VCaP (cell line): Measurements from ENCODE around the gene PCID2.

ENCODE experiments used
- H3K27ac ChIP-seq: fragments of 450-650 bp; 2 replicates; pipeline ENCODE4 v1.5.1; 2017
- TF ChIP-seq, protein P1 (sequence below): fragments of 450-650 bp; conservative IDR thresholded peaks from 2 replicates; pipeline ENCODE4 v1.5.1; 2017; ENCODE audit warnings: mild to moderate bottlenecking, moderate library complexity

The PCID2 gene

GRCh38 chr13:113160983-113161382, 47.5 kb downstream of the PCID2 start:
- H3K27ac ChIP-seq, result no peak overlapping the region

DNA sequence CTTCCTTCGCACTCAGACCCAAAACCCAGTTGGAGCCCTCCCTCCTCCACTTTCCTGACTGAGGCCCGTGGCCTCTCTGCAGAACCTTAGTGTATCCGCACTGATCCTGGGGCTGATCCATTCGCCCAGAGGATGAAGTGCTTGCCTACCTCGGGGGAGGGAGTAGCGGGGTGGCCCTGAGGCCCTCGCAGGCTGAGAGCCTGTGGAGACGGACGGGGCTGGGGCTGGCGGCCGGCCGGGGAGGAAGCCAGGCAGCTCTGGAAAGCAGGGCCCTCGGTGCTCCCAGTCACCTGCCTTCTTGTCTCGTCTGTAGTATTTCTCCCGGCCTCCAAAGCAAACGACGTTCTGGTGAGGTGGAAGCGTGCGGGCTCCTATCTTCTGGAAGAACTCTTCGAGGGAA, 48.8 kb downstream of the PCID2 start:
- TF ChIP-seq, protein P1, sequence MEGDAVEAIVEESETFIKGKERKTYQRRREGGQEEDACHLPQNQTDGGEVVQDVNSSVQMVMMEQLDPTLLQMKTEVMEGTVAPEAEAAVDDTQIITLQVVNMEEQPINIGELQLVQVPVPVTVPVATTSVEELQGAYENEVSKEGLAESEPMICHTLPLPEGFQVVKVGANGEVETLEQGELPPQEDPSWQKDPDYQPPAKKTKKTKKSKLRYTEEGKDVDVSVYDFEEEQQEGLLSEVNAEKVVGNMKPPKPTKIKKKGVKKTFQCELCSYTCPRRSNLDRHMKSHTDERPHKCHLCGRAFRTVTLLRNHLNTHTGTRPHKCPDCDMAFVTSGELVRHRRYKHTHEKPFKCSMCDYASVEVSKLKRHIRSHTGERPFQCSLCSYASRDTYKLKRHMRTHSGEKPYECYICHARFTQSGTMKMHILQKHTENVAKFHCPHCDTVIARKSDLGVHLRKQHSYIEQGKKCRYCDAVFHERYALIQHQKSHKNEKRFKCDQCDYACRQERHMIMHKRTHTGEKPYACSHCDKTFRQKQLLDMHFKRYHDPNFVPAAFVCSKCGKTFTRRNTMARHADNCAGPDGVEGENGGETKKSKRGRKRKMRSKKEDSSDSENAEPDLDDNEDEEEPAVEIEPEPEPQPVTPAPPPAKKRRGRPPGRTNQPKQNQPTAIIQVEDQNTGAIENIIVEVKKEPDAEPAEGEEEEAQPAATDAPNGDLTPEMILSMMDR, result no peak
- no peak overlapping the region for H3K27ac ChIP-seq

More at GRCh38 chr13:113160983-113161382, 47.5 kb downstream of the PCID2 start:
- TF ChIP-seq, protein P1, result no peak

DNA sequence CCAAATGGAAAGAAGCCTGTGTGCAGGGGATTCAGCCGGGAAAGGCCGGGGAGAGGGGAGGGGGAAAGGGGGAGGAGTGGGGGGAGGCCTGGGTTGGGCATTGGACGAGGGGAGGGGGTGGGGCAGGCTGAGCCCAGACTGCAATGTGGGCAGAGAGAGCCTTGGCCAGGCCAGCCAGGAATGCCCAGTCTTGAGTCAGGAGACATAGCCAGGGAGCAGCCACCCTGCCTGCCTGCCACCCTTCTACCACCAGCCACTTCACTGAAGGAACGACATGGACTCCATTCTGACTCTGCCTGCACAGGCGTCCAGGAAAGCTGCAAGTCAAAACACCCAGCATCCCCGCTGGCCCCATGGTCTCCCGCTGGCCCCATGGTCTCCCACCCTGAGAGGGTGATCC, 49.5 kb downstream of the PCID2 start:
- TF ChIP-seq, protein P1, result no peak

GRCh38 chr13:113157929-113158747, 50.3 kb downstream of the PCID2 start, which contains the start of gene PROZ:
Gene PROZ, plus strand, starts transcription at chr13:113158648. Its CDS starts 13 bp downstream, at chr13:113158661.
- TF ChIP-seq, protein P1, result no peak
- no peak within 1 kb of the TSS for H3K27ac ChIP-seq

More for the DNA sequence above, 49.5 kb downstream of the PCID2 start:
- H3K27ac ChIP-seq, result no peak overlapping the region

GRCh38 chr13:113157206-113157928, 51.1 kb downstream of the PCID2 start:
- TF ChIP-seq, protein P1, result no peak
- no peak overlapping the region for H3K27ac ChIP-seq

- TF ChIP-seq, protein P1, result no peak
- H3K27ac ChIP-seq, result no peak overlapping the region
Observed at GRCh38 chr13:113155982-113156655, 52.4 kb downstream of the PCID2 start.

- no peak overlapping the region for H3K27ac ChIP-seq
- TF ChIP-seq, protein P1, result no peak
Observed at GRCh38 chr13:113155201-113155600, 53.3 kb downstream of the PCID2 start.
